Fibroblast of gingiva (primary cell): ENCODE data around the gene DCDC2C.

Experiments
- DNase-seq: peaks from one replicate; pipeline ENCODE4 v3.0.0-alpha.2; 2011; ENCODE audit warnings: low read depth

The DCDC2C gene

DNA sequence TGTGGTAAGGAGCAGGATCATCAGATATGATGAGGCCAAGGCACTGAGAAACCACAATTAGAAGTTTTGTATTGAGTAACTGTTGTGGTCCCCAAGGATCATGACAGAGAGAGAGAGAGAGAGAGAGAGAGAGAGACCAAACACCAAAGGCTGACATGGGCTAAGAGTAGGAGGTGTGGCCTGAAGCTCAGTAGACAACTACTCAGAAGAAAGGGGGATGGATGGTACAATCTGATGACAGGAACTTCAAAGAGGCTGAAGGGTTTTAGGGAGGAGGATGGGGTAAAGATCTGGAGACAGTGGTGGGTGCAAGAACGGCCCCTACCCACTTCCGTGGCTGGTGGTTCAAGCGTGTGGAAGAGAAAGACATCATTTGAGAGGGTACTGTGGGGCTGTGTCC, 135.0 kb downstream of the DCDC2C start:
- DNase-seq, result no peak

DNA sequence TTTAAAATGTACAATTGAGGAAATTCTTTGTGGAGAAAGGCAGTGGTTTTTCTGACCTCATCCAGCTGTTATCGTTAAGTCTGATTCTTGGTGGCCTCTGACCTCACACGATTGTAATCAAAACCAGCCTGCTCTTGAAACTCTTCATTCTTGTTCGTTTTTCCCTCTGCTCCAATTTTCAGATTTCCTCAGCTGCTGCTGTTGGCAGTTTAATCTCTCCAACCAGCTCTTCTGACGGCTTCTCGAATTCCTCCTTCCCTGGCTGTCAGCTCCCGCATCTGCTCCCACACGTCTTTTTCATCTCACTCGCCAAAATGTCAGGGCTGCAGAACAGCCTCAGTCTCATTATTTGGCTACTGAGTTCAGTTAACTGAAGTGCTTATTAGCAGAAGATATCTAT, 136.1 kb downstream of the DCDC2C start:
- DNase-seq, result no peak

DNA sequence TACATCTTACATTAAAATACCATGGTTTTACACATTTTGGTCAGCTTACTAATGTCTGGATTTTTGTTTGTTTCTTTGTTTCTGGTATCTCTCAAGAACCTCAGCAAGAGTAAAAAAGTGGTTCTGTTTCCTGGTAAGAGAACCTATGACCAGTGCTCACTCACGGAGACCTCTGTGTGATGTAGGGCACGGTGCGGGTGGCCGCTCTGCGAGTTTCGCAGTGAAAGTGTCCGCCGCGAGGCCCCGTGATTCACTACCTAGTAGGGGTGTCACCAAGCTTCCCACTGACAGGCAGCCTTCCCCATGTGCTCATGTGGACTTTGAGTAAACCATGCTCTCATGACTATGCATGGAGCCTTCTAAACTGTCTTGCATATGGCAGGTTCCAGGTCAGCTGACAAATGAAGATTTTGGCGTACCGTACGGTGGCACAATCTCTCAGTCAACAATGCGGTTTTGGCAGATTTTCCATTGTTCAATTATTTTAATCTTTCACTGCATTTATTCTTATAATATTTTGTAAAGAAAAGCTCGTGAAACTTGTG, 137.3 kb downstream of the DCDC2C start:
- no peak for DNase-seq

DNA sequence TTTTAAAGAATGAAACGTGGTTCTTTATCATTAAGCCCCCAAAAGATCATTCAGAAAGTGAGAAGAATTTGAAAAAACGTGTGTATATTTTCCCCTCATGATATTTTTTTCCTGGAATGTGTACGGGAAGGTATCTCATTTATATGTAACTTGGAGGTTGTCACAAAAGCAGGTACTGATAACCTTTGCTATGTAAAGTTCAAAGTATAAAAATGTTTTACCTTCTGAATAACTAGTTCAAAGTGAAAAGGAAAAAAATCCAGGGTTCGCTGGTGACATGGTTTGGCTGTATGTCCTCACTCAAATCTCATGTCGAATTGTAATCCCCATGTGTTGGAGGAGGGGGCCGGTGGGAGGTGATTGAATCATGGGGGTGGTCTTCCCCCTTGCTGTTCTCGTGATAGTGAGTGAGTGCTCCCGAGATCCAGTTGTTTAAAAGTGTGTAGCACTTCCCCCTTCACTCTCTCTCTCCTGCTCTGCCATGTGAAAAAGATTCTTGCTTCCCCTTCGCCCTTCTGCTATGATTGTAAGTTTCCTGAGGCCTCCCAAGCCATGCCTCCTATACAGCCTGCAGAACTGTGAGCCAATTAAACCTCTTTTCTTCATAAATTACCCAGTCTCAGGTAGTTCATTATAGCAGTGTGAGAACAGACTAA, 144.2 kb downstream of the DCDC2C start:
- no peak for DNase-seq

DNA sequence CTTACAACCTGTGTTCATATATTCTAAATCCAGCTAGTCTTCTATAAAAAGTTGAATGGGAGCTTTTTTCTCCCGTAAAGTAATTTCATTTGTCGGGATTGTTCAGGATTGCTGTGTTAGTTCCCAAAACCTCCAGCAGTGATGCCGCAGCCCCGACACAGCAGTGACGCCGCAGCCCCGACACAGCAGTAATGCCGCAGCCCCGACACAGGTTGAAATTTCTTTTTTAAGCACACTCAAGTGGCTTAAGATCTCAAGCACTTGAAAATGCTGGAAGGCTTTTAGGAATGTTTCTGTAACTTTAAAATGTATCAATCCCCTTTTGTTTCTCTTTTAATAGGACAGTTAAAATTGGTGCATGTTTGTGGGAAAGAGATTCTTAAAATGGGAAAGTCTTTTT, 145.4 kb downstream of the DCDC2C start:
- no peak for DNase-seq

DNA sequence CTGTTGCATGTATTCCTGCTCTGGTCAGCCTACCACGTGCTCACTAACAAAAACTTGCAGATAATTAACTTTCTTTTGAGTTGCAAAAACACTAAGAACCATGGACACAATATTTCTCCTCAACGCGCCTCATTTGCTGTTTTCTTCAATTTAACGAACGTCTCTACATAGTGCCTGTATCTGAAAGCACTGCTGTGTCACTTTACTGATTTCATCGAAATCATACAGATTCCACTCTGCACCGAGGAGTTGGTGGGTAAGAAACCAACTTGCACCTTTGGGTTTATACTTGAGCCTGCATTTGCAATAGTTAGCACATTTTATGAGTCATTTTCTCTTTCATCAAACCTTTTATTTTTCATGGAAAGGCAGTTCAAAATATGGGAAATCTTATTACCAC, 145.8 kb downstream of the DCDC2C start:
- no peak for DNase-seq

DNA sequence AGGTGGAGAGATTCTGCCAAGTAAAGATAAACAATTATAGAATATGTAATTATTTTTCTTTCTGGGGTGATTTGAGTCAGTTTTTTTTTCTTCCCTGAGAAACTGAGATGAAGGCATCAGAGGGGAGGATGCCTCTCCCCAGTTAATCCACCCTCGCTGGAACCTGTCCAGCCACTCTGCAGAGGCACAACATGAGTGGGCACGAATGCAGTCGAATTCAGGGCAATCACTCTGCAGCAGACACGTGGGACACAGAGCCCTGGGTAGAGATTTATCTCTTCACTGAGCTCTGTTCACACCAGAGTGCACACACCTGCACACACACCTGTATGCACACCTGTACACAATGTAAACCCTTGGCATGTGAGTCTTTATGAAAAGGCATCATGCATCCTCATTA, 154.2 kb downstream of the DCDC2C start:
- DNase-seq, result no peak

DNA sequence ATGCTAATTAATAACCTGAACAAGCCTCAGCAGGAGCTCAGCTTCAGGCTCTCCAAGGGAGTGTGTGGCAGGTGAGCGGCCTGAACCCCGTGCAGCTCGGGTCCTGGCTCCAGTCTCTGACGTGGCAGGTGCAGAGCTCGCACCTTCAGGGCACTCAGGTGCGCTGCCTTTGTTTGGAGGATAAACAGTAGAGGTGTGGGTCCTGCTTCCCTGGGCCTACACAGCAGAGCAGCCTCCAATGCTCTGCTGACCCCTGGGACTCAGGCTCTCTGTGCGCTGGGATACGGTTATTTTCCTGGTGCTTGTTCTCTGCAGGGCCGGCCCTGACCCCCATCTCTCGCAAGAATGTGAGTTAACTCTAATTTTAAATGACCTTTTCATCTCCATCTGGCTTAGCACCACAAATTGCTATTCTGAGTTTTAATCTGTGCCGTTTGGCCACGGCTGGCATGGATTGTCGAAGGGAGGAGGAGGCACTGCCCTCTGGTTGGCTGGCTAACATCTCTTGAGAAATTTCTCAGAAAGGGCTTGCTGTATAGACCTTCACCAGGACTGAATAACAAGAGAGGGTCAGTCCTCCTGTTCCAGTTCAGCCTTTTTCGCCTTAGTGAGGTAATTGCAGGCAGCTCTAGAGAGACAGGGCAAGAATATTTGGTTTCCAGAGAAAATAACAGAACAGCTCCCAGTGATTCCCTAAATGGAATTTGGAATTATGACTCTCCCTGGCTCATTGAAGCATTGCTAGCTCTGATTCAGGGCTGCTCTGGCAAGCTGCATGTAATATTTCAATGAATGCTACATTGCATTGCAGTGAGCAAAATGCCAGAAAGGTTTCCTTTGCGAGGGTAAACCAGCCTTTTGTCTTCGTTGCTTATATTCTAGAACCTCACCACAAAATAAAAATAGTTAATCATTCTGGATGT, 161.8 kb downstream of the DCDC2C start:
- no peak for DNase-seq

DNA sequence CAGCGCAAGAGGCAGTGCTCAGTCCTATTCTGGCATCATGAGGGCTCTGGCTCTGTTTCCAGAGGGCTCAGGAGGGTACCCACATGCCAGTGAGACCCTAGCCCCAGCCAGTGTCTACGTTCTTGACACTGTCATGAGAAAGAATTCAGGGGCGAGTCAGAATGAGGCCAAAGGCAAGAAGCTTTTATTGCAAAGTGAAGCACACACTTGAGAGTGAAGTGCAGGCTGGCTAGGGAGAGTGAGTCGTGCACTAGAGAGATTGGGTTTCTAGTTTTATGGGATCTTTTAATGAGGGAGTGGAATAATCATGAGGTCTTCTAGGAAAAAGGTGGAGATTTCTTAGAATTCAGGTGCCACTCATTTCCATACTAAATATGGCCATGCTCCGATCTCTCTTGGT, 164.1 kb downstream of the DCDC2C start:
- DNase-seq, result no peak

DNA sequence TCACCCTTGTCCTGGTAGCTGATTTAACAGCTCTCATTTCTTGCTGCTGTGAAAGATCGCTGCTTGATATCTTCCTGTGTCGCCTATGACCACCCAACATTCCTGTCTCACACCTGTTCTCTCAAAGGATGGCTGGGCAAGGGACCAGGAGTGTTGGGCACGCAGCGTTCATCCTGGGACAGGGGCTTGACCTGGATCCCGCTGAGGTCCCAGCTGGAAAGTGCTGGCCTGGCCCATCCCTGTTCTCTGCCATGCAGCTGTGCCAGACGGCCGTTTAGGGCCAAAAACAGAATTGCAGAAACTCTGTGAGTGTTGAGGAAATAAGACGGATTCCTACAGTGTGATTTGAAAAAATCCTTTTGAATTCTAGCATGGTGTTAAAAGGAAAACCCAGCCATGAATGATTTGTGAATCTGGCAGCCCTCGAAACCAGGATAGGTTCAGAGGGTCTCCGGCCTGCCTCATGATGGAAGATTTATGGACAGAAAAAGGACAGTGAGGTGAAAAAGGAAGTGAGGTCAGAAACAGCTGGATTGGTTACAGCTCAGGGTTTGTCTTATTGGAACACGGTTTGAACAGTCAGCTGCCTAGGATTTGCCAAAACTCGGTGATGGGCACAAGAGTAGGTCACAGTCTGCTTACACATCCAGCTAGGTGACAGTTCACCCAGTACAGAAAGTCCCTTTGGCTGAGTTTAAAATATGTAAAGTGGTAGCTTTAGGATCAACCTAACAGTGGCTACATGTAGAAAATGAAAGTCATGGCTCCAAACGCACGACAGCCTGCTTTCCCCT, 164.8 kb downstream of the DCDC2C start:
- no peak for DNase-seq

DNA sequence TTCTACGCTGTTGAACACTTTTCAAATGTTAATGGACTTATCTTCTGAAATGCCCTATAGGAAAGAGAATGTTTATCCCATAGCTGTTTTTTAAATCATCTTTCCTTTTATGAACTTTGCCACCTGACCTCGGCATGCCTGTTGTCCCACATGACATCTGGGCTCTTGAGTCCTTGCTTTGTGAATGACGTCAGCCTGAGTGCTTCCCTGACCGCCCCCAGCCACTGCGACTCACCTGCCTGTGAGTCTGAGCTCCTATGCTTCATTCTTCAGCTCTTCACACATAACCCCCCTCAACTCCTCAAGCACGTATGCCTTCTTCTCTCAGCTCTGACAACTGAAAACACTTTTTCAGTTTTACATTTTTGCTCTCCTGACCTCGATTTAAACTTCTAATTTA, 166.8 kb downstream of the DCDC2C start:
- DNase-seq, result no peak

DNA sequence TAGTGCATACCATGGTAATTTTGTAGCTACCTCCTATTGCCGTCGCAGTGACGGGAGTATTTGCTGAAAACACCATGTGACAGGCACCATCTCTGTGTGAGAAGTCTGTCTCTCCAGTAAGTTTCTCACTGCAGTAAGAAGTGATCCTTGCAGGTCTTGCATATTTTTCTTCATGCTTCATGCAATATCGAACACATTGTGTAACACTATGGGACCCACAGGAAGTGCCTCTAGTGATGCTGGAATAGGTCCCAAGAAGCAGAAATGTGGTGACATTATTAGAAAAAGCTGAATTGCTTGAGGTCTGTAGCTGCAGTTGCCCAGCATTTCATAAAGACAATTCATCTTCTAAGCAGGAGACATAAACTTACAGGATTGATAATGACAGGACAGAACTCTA, 167.6 kb downstream of the DCDC2C start:
- DNase-seq, result no peak

DNA sequence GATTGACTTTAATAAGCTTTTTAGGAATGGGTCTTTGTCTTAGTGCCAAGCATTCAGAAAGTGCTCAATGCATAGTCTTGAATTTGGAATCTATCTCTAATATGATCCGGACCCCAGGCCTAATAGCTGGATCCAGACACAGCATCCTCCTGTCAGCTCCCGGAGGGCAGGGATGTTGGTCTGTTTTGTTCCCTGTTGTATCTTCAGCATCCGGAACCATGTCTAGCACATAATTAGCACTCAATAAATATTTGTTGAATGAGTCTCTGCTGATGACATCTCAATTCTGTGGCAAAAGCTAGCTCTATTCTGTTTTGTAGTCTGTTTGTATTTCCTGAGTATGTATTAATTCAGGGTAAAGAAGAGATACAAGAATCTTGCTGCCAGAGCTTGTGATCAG, 169.1 kb downstream of the DCDC2C start:
- DNase-seq, result no peak

DNA sequence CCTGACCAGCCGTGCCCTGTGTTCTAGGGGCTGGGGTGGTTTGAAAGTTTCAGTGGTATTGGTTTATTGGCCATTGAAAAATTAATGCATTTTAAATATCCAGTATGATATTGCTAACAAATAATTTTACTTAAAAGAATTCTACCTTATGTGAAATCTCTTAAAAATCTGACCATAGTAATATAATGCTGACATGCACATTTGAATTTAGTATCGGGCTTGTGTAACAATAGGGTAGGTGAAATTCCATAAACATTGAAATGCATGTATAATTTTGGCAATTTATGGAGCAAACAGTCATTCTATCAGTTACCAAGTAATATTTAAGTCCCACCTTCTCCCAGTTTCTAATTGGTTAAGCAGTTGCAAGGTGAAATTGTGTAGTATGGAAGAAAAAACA, 170.5 kb downstream of the DCDC2C start:
- DNase-seq, result no peak

DNA sequence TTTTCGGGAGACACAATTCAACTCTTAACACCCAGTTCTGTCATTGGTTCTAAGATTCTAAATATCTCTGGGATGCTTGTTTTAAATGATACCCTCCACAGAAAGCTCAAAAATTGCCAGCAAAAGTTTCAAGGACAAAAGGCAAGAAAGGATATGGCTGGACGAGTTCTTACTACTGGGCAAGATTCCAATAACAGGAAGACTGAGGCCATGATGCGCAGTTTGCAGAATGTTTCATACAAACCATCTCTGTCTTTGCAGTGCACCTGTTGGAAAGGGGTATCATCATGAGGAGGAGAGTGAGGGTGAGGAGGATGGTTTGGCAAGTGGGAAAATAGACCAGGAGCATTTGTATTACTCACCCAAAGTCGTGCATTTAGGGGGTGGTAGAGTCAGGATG, 172.8 kb downstream of the DCDC2C start:
- DNase-seq, result no peak

DNA sequence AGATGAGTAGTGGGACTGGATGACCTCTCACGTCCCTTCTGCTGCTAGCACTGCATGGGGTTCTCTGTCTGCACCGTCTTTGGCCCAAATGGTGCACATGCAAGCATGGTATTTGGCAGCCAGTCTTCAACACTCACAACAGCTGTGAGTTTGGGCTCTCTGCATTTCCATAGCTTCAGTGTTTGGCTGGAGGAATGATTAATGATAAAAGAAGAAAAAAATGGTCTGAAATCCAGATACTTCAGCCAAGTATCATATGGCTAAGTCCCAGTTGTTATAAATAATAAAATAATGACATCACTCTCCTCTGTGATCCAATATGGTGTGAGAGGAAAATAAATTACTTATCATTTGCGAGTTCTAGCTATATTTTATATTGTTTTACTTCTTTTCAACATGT, 173.3 kb downstream of the DCDC2C start:
- DNase-seq, result no peak

DNA sequence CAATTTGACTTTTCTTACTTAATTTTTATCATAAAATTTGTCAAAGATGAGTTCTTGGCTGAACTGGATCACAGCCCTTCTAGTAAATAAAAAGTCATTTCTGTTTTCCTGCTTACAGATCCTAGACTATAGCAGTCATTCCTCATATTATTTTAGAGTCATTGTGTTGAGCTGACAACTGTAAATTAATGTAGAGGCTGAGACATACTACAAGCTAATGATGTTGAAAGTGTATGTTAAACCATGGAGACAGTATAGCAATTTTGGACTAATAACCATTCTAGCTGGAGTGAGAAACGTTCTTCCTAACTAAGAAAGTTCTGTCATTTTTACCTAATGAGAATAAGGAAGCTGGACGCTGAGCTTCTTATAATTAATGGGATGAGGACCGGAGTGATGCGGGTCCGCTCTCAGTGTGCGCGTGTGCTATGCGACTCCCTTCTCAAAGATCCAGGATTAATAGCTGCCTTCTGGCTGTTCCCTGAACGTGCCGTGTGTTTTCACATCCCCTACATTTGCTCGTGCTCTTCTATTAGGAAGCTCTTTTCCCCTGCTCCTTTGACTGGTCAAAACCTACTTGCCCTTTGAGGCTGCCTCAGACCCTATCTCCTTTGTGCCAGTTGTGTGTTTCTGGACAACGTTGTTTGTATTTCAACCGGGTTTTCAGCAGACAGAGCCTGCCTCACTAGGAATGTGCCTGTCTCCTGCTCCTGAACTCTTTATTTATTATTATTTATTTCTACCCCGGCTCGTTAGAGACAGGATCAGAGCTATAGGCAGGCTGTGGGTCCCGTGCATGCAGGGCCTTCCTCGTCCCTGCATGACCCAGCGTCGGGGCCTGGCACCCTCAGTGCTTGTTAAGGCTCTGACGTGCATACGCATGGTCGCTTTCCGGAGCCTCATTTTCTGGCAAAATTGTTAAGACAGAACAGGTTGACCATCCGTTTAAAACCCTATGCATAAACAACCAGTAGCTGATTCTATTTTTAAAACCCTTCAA, 182.6 kb downstream of the DCDC2C start:
- DNase-seq, result no peak

DNA sequence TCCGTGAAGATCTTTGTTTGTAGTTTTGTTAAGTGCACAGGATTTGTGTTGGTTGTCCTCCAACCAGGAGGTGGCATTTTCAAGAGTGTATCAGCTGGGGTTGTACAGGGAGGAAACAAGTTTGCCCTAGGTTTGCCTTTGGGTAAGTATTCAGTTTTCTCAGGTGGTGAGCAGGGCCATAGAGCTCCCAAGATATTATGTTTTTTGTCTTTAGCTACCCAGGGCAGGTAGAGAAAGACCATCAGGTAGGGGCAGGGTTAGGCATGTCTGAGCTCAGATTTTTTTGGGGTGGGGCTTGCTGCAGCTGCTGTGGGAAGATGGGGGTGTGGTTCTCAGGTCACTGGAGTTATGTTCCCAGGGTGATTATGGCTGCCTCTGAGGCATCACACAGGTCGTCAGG, 191.6 kb downstream of the DCDC2C start:
- DNase-seq, result no peak
